Right ventricle myocardium superior (tissue), 1 donor: Measurements from ENCODE around the gene CALML3. TPM values are rescaled to one million over a fixed set of nuclear protein-coding genes. Genes with fewer than 3 reads are reported as not detected.
"Not testable (repeated sequence)": the region's sequence is repeated elsewhere in the genome, so short reads cannot be mapped to it uniquely, and the experiment has no call there.

Experiments used
- ATAC-seq: fragments of 200-7000 bp; cut with Tn5 transposase; one replicate; pipeline ENCODE4 v1.9.1; 2020; ENCODE audit warnings: mild to moderate bottlenecking; ENCODE audit not compliant: poor library complexity
- DNase-seq: peaks from one replicate; pipeline ENCODE4 v3.0.0-alpha.2; 2020
- intact Hi-C: fragments of 100-400 bp; cut with DNase I; formaldehyde crosslinking; loops from one replicate; pipeline ENCODE4 v1.11.2; 2022
- total RNA-seq: library from RNA; stranded (reverse); fragmentation: NEBNext Ultra II Directional; extraction: Animal tissue kit (Norgen Biotek cat#: 25700); gene quantifications from one replicate; pipeline ENCODE4 v1.2.1, GENCODE V29; 2021
- donor health status: DM: no; HTN: yes; CAD: no; lungs with severe emphysema.

CALML3 gene
- total RNA-seq, 1 donor from 2014 or later = not detected

DNA sequence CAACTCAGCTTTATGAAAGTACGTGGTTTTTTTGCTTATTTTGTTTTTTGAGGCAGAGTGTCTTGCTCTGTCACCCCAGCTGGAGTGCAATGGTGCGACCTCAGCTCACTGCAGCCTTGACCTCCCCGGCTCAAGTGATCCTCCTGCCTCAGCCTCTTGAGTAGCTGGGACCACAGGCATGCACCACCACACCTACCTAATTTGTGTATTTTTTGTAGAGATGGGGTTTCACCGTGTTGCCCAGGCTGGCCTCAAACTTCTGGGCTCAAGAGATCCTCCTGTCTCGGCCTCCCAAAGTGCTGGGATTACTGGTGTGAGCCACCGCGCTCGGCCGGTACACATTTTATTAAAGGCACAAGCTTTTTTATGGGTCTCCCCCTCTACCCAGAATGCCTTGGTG, 34.3 kb downstream of the CALML3 start:
- DNase-seq, ATAC-seq, intact Hi-C loops: not testable (repeated sequence)

GRCh38 chr10:5559642-5560141, 34.9 kb downstream of the CALML3 start:
- ATAC-seq (no peak), DNase-seq (no peak)
- intact Hi-C loops = no loop called here

DNA sequence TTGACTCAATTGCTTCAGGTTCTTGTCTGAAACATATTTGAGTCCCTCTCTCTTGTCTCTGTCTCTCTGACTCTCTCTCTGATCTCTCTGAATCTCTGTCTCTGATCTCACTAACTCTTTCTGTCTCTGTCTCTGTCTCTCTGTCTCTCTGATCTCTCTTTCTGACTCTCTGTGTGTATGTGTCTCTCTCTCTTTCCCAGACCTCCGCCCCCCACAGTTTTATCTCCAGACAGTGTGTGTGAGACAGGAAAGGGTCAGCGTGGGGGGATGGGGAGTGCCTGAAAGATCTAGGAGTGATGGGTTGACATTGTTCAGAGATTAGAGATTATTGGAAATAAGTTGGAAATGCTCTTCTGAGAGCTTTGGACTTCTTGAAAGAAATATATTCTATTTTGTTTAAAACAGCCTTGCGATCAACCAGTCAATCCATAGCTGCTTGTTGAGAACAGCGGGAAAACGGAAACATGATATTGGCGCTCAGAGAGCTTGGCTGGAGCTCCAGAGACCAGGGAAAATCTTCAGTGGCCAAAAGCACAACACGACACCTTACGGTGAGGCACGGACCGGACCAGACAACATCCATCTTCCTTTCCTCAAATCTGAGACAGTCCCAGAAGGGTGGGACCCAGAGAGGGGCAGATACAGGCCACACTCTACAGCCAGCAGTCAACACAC, 35.5 kb downstream of the CALML3 start:
- no peak for DNase-seq
- intact Hi-C loops = no loop called here
- no peak for ATAC-seq

- intact Hi-C loops = no loop called here
- ATAC-seq = no peak
- DNase-seq = peak; percentile 29
Observed at GRCh38 chr10:5560817-5561703, 36.3 kb downstream of the CALML3 start.

- ATAC-seq = no peak
- intact Hi-C loops = no loop called here
- DNase-seq = no peak
Observed at GRCh38 chr10:5561704-5562645, 37.2 kb downstream of the CALML3 start.

- intact Hi-C loops = no loop called here
- peak; percentile 14 for DNase-seq
- no peak for ATAC-seq
Observed at GRCh38 chr10:5563321-5563961, 38.7 kb downstream of the CALML3 start.

GRCh38 chr10:5563991-5564536, 39.3 kb downstream of the CALML3 start:
- ATAC-seq = no peak
- intact Hi-C loops = no loop called here
- peak; percentile 35 for DNase-seq

GRCh38 chr10:5564537-5565204, 39.9 kb downstream of the CALML3 start:
- DNase-seq (no peak), ATAC-seq (no peak)
- intact Hi-C loops = no loop called here

DNA sequence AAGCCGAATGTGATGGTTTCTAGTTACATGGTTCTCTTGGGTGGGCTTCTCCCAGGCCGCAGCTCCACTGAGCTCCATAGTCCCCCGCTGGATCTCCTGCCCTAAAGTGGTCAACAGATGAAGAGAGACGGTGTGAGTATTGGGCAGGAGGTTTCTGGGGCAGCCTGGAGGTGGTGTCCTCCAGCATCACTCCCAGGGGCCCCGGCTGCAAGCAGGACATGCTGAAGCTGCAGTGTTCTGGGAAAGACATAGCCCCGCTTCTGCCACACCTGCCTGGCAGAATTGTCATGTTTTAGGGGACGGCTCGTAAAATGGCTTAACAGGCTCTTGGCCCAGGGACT, 40.4 kb downstream of the CALML3 start:
- intact Hi-C loops = no loop called here
- DNase-seq (no peak), ATAC-seq (no peak)

GRCh38 chr10:5565671-5566581, 41.2 kb downstream of the CALML3 start:
- peak; percentile 30 for DNase-seq
- no peak for ATAC-seq
- intact Hi-C loops = no loop called here

- DNase-seq (no peak), ATAC-seq (no peak)
- intact Hi-C loops = no loop called here
Observed at GRCh38 chr10:5566614-5567013, 41.9 kb downstream of the CALML3 start.

- no peak for ATAC-seq
- intact Hi-C loops = no loop called here
- no peak for DNase-seq
Observed at GRCh38 chr10:5567477-5567876, 42.7 kb downstream of the CALML3 start.

DNA sequence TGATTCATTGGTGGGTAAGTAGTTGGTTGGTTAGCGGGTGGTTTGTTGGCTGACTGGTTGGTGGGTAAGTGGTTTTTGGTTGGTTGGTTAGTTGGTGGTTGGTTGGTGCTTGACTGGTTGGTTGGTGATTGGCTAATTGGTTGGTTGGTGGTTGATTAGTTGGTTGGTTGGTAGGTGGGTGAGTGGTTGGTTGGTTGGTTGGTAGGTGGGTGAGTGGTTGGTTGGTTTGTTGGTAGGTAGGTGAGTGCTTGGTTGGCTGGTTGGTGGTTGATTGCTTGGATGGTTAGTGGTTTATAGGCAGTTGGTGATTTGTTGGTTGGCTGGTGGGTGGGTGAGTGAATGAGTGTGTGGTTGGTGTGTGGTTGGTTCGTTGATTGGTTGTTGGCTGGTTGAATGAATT, 44.2 kb downstream of the CALML3 start:
- ATAC-seq (no peak), DNase-seq (no peak)
- intact Hi-C loops = no loop called here

DNA sequence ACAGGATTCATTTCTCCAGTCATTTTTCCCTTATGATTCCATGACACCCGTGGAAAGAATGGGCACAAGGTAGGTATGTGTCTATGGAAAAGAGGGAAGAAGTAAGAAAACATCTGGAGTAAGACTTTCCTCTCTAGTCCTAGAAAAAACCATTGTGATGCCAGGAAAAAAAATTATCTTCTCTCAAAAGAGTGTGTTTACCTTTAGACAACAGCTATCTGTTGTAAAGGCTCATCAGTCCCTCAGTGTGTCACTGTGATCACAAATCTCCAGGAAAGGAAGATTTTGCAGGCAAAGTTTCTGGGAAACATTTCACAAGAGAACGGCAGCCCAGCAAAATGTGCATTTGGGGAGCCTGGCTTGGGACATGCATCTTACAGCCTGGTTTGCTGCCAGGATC, 44.8 kb downstream of the CALML3 start:
- ATAC-seq = no peak
- no peak for DNase-seq
- intact Hi-C loops = no loop called here

GRCh38 chr10:5570007-5570655, 45.4 kb downstream of the CALML3 start:
- no peak for ATAC-seq
- DNase-seq = peak; percentile 36
- intact Hi-C loops = no loop called here
